ENCODE results near the gene WDR86.

DNA sequence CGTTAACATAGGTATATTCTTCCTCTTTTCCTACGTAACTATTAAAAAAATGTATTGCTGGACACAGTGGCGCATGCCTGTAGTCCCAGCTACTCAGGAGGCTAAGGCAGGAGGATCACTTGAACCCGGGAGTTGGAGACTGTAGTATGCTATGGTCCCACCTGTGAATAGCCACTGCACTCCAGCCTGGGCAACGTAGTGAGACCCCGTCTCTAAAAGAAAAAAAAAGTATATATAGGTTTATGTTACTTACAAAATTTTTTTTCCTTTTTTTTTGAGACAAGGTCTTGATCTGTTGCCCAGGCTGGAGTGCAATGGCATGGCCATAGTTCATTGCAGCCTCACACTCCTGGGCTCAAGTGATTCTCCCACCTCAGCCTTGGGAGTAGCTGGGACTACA, 62.6 kb downstream of the WDR86 start:
- no peak for TF ChIP-seq EZH2phosphoT487 (IDR thresholded peaks at IDR 0.05; ENCODE audit: unreplicated experiment)
- TF ChIP-seq POLR2AphosphoS5 (IDR thresholded peaks at IDR 0.05; ENCODE audit: low read depth) = no peak
- TF ChIP-seq CTCF (conservative IDR thresholded peaks at IDR 0.05; ENCODE audit: low read depth in 2 of 2) = no peak
- no peak for TF ChIP-seq ZNF114 (CRISPR knock-in tag; IDR thresholded peaks at IDR 0.05)
- TF ChIP-seq, protein P1, sequence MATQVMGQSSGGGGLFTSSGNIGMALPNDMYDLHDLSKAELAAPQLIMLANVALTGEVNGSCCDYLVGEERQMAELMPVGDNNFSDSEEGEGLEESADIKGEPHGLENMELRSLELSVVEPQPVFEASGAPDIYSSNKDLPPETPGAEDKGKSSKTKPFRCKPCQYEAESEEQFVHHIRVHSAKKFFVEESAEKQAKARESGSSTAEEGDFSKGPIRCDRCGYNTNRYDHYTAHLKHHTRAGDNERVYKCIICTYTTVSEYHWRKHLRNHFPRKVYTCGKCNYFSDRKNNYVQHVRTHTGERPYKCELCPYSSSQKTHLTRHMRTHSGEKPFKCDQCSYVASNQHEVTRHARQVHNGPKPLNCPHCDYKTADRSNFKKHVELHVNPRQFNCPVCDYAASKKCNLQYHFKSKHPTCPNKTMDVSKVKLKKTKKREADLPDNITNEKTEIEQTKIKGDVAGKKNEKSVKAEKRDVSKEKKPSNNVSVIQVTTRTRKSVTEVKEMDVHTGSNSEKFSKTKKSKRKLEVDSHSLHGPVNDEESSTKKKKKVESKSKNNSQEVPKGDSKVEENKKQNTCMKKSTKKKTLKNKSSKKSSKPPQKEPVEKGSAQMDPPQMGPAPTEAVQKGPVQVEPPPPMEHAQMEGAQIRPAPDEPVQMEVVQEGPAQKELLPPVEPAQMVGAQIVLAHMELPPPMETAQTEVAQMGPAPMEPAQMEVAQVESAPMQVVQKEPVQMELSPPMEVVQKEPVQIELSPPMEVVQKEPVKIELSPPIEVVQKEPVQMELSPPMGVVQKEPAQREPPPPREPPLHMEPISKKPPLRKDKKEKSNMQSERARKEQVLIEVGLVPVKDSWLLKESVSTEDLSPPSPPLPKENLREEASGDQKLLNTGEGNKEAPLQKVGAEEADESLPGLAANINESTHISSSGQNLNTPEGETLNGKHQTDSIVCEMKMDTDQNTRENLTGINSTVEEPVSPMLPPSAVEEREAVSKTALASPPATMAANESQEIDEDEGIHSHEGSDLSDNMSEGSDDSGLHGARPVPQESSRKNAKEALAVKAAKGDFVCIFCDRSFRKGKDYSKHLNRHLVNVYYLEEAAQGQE (IDR thresholded peaks at IDR 0.05; ENCODE audit: unreplicated experiment) = no peak
- no peak for TF ChIP-seq CREB1 (CRISPR knock-in tag; IDR thresholded peaks at IDR 0.05; ENCODE audit: low read depth)

Data from GM23338 (cell line).